ENCODE measurements around the gene HDAC3.

The HDAC3 gene

DNA sequence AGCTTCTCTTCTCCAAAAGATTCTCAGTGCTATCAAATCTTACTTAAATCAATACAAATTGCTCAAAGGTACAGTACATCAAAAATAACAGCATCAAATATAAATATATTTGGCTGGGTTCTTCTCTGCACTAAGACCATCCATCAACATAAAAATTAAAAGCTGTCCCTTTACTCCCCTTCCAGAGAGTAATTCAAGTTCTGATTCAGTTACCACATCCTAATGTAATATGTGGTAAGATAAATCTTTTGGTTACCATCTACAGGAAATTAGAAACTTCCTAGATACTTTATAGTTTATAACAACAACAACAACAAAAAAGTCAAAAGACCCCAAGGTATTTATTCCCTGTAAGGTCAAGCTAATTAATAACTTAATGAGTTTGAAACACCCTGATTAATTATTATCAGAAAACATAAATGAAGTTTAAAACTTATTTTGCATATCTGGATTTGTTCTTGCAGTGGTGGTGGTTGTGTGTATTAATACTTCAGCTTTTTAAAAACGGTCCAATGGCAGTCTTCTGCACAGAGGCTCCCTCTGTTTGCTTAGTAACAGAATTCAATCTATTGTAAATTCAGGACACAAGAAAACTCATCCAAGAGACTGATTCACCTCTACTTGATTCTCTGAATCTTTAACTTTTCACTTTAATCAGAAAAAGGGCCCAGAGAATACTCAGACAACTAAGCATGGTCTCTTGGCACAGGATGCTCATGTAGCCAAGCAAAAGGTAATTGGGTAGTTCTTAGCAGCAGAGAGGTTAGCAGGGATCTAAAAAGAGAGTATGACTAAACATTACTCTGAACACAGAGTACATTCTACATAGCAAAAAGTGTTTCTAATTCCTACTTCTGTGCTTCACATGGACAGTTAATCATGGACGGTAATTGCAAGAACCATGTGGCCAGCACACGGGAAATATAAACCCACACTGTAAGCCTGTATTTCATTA lies 38.0 kb downstream of the HDAC3 start:
- no peak for DNase-seq

GRCh38 chr5:141597814-141598213 lies 38.8 kb downstream of the HDAC3 start:
- DNase-seq = no peak

DNA sequence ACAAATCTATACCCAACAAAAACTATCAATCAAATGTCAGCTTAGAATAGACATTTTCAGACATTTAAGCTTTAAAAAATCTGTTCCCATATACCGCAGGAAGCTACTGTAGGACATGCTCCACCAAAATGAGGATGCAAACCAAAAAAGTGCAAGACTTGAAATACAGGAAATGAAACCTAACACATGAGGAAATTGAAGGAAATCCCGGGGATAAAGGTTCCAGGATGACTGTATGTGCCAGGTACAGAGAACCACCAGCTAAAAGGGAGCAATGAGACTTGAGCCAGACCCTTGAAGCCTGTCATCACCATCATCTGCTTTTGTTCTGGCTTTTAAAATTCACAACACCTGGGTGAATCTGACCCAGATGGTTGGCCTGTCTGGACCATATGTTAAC lies 39.3 kb downstream of the HDAC3 start:
- no peak for DNase-seq

DNA sequence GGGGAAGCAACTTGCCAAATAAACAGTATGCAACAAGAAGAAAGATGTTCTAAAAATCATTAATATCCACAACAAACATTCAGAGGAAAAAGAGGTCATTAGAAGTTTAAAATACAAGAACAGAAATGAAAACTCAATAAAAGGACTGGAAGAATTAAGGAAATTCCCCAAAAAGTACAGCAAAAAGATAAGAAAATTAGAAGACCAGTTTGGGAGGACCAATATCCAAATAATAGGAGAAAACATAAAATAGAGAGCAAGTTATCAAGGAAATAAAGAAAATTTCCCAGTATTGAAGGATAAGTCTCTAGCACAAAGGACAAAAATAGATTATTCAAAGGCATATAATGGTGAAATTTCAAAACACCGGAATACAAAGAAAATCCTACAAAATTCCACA lies 39.8 kb downstream of the HDAC3 start:
- no peak for DNase-seq

DNA sequence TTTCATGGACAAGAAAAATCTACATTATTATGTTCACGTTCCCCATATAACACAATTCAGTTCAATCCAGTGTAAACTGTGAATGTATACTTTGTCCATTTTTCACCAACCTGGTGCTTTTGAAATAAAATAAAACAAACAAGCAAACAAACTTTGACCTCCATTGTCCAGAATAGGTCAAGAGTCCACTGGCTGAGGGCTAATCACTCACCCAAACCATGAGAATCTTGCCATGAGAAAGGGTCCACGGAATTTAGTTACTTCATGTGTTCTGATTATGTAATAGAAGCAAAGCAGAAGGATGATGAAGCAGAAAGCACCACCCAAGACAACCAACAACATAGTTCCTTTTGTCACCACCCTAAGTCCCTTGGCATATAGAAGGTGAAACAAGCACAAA lies 46.5 kb downstream of the HDAC3 start:
- DNase-seq = no peak

DNA sequence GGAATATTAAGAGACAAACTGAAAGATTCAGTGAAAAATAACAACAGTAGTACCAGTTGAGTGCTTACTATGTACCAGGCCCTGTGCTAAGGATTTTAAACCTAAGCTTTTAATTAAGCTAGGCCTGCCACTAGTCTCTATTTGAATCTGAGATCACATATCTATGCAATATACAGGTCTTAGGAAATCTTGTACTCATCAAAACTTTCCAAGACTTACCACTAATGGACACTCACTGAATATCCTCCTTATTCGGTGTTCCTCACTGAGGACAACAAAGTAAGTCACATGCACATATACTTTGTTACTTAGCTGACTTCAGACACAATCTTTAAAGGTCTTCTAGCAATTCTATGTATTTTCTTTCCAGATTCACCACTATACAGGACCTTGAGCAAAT lies 50.4 kb downstream of the HDAC3 start:
- DNase-seq = no peak

DNA sequence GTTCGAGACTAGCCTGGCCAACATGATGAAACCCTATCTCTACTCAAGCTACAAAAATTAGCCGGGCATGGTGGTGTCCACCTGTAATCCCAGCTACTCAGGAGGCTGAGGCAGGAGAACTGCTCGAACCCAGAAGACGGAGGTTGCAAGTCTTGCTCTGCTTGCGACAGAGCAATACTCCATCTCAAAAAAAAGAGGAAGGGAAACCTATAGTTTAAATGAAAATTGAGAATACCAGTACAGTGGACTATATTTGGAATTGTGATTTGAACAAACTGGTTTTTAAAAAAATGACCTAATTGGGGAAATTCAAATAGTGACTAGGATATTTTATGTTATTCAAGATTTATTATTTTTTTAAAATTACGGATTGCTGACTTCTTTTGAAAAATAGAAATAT lies 51.1 kb downstream of the HDAC3 start:
- no peak for DNase-seq

DNA sequence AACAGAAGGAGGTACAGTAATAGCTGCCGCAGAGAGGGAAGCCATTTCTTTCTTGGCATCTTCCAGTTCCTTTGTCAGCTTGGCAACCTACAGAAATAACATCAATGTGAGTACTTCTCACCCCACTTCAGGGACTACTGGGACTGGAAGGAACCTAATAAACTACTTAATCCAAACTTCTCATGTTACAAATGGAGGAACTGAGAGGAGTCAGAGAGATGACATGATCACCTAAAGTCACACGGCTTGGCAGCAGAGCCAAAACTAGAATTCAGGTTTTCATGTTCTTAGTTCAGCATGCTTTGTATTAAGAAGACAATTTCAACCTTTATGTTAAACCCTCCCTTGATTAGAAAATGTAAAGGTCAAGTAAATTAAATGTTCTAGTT lies 62.5 kb downstream of the HDAC3 start:
- no peak for DNase-seq

DNA sequence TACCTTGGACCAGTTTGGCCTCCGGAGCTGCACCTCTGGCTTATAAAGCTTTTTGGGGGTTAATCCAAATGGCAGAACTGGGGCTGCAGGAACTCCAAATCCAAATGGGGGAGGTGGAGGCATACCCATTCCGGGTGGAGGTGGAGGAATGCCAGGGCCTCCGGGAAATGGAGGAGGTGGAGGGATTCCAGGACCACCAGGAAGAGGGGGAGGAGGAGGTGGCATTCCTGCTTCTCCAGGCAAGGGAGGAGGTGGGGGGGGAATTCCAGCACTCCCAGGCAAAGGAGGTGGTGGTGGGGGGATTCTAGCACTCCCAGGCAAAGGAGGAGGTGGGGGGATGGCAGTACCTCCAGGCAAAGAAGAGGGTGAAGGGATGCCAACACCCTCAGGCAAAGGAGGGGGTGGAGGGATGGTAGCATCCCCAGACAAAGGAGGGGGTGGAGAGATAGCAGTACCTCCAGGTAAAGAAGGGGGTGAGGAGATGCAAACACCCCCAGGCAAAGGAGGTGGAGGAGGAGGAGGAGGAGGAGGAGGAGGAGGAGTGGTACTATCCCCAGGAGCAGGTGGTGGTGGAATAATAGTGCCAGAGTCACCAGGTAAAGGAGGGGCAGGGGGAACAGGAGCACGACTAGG lies 63.0 kb downstream of the HDAC3 start:
- no peak for DNase-seq
